NCI-H82 treated with DMSO at 0.1 percent for 48 hours (cell line): ENCODE measurements around the gene HCN2.

Experiments
- DNase-seq: peaks from one replicate; lab custom pipeline; 2025; ENCODE audit not compliant: unreplicated experiment; lab: John Stamatoyannopoulos, UW

HCN2 gene

DNA sequence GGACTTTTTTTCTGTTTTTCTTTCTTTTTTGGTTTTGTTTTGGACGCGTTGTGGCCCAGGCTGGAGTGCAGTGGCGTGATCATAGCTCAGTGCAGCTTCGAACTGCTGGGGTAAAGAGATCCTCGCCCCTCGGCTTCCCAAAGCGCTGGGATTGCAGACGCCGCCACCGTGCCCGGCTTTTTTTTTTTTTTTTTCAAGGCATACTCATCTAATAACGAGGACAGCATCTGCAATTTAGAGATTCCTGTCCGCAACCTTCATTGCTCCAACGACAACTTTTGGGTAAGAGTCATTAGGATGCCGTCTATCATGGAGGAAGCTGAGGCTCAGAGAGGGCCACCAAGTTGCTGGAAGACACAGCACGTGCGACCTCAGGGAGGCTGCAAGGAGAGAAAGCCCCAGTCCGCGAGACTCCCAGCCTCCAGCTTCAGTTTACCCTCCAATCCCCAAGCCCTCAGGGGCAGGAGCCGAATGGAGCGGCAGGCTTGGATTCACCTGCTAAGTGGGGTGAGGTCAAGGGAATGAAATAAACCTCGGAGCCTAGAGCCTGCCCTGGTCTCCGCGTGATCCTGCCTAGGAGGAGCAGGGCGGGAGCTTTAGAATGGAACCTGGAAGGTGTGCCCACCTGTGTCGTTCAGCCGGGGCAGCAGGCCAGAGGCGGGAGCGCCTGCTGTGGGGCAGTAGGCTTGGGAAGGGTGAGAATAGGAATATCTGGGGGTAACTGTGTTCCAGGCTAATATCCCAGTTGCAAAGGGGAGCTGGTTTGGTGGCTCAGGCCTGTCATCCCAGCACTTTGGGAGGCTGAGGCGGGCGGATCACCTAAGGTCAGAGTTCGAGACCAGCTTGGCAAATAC is 44.3 kb downstream of the HCN2 start:
- DNase-seq, result no peak

DNA sequence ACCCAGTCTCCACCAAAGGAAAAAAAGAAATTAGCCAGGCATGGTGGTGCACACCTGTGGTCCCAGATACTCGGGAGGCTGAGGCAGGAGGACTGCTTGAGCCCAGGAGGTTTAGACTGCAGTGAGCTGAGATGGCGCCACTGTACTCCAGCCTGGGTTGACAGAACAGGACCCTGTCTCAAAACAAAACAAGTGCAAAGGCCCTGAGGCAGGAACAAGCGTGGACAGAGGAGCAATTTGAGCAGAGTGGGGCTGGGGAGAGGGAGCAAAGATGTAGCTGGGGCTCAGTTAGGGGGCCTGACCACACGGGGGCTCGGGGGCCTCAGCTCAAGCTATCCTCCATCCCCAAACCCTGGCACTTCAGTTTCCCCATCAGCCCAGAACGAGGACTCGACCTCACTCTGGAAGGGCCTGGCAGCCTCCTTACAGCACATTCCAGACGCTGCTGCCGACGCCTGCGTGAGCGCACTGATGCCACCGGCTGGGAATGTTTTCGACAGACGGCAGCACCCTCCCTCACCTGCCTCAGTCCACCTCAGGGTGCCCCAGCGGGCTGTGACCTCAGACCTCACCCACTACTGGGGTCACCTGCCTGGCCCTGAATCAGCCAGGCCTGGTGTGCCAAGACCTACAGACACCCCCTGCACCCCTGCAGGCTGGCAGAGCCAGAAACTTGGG is 45.4 kb downstream of the HCN2 start:
- no peak for DNase-seq

GRCh38 chr19:638906-639252 is 49.2 kb downstream of the HCN2 start:
- no peak for DNase-seq

DNA sequence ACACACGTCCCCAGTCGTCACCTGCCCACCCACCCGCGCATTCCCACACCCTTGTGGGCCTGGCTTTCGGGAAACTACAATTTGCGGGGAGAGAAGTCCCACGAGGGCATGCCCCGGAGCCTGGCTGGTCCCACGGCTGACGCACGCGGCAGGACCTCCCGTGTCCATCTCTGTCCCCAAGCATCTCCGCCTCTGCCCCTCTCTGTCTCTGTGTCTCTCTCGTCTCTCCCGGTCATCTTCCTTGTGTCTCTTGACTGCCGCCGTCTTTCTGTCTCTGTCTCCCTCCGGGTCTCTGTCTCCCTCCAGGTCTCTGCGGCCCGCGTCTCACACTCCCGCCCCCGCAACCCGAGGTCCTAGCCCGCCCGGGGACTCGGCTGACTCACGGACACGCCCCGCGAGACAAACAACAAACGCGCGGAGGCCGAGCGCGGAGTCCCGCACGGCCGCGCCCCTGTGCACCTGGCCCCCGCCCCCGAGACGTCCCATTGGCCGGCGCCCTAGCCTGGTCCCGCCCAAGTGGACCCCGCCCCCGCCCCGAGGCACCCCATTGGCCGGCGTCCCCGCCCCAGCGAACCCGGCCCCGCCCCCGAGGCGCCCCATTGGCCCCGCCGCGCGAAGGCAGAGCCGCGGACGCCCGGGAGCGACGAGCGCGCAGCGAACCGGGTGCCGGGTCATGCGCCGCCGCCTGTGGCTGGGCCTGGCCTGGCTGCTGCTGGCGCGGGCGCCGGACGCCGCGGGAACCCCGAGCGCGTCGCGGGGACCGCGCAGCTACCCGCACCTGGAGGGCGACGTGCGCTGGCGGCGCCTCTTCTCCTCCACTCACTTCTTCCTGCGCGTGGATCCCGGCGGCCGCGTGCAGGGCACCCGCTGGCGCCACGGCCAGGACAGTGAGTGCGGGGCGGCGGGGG is 49.8 kb downstream of the HCN2 start, which contains the start of gene FGF22:
FGF22 (plus strand) TSS at position 627 of the 908 bp plus-strand sequence; CDS start at position 674, 47 bp downstream.
- peak; percentile 31 for DNase-seq

- DNase-seq, result no peak
Measured at GRCh38 chr19:640161-640558, 50.5 kb downstream of the HCN2 start.

GRCh38 chr19:640606-641189 is 51.0 kb downstream of the HCN2 start:
- no peak for DNase-seq

DNA sequence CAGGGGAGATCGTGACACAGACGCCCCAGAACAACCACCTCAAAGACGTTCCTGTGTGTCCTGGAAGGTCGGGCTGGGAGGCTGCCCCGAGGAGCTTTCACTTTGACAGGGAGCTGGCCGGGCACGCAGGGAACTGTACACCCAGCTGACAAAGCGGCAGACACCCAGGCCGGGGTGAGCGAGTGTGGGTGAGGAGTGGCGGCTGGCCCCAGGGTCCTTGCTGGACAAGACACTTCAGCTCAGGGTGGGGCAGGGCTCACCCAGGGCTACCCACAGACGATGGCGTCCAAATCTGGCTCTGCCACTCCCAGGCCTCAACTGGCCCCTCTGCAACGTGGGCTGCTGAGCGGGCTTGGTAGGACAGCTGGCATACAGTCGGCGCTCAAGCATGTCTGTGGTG is 52.0 kb downstream of the HCN2 start:
- no peak for DNase-seq

GRCh38 chr19:642767-643727 is 53.4 kb downstream of the HCN2 start:
- DNase-seq, result no peak

DNA sequence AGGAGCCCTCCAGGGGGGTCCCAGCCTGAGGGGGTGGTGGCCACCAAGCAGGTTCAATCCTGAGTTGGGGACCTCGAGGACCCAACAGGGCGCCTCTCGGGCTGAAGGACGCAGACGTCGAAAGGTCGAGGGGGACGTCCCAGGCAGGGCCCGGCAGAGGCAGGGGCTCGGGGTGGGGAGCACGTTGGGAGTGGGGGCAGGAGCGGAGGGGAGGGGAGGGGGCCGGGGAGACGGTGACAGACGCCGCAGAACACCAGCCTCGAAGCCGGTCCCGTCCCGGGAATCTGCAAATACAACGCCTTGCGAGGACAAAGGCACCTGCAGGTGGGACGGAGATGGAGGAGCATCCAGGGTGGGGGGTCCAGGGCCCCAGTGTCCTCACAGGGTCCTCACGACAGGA is 54.1 kb downstream of the HCN2 start:
- no peak for DNase-seq

DNA sequence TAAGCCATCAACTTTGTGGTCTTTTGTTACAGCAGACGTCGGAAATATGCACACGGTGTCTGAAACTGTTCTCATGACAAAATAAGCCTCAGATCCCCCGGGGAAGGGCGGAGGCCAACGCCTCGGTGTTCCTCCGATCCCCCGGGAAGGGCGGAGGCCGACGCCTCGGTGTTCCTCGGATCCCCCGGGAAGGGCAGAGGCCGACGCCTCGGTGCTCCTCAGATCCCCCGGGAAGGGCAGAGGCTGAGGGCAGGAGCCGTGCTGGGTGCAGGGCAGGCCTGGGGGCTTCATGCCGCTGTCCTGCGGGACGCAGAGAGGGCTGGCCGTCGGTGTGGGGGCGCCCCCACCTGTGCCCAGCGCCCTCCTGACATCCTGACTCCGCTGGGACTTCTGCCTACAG is 54.7 kb downstream of the HCN2 start:
- no peak for DNase-seq

GRCh38 chr19:644789-645188 is 55.1 kb downstream of the HCN2 start:
- no peak for DNase-seq

DNA sequence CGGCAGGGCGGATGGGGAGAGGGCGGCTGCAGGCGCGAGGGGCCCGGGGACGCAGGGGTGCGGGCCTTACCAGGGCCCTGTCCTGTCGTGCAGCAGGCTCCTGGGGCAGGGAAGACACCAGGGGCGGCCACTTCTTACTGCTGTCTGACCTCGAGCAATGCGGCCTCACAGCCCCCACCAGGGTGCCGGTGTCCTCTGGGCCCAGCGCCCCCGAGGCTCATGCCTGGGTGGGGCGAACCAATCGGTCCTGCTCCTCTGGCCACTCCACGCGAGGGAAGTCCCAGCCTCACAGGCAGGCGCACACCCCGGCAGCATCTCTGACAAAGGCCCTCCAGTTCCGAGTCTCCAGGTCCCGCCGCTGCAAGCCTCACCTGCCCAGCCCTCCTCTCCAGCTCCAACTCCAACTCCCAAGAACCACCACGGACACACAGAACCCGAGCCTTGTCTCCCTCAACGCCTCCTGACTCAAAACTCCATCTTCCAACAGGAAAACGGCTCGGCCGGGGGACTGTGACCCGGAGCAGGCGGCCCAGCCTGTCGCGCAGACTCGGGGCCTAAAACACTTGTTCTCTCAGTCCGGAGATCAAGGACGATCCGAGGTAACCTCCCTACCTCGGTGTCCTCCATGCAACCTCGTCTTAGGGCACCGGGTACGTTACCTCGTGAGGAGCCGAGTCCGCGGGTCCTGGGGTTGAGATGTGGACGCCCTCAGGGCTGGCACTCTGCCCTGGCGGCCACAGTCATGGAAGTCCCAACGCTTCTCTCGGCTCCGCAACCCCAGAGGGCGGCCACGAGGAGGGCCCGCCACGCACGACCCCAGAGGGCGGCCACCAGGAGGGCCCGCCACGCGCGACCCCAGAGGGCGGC is 56.5 kb downstream of the HCN2 start:
- no peak for DNase-seq

DNA sequence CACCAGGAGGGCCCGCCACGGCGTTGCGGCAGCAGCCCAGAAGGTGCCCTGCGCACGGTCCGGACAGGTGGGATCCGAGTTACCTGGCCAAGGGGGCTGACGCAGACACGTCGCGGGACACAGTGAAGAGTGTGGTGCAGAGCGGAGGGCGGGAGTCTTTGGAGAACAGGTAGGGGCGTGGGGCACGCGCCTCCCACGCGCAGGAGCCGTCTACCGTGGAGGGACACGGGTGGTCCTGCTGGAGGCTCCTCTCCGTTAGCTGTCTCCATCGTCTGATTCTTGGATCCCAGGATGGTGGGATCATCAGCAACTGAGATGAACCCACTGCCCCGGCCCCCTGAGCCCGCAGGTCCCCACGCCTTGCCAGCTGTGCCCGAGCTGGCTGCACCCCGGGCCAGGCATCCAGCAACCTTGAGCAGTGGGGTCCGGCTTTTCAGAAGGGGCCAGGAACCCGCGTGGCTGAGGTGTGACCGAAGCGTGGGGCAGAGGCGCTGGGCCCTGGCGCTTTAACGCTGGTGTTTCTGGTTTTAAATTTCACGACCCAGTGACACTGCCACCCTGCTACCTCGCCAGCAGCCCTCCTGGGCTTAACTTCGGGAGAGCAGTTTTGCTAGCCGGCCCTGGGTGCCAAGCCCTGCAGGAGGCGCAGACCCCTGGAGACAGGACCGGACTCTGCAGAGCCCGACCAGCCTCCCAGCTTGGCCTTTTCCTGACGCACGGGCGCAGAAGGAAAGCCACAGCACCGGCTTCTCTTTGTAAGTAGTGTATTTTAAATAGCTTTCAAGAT is 57.3 kb downstream of the HCN2 start:
- DNase-seq, result no peak

DNA sequence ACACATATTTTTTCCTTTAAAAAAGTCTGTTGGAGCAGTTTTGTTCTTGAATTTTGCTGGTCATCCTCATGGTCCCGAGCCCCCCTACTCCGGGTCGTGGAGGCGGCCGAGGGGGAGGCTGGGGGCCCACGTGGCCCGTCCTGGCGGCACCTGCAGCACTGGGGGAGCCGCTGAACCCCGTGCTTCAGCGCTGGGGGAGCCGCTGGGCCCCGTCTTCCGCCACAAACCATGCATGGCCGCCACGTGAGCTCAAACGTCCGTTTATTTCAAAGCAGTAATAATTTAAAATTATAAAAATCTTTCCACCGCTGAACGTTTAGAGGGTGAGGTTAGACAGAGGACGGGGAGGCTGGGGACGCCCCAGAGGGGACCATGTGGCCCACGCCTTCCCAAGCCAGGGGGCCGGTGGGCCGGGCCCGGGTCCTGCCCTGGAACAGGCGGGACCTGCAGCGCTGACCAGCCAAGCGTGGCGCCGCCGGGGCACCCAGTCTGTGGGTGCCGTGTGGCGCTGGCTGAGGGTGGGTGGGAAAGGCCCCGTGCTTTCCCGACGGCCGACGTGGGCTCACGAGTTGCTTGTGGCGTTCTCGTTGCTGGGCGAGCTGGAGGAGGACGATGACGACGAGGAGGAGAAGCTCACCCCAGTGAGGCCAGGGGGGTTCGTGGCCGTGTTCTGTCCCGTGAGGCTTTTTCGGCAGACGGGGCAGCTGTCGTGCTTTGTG is 58.0 kb downstream of the HCN2 start:
- DNase-seq, result no peak

DNA sequence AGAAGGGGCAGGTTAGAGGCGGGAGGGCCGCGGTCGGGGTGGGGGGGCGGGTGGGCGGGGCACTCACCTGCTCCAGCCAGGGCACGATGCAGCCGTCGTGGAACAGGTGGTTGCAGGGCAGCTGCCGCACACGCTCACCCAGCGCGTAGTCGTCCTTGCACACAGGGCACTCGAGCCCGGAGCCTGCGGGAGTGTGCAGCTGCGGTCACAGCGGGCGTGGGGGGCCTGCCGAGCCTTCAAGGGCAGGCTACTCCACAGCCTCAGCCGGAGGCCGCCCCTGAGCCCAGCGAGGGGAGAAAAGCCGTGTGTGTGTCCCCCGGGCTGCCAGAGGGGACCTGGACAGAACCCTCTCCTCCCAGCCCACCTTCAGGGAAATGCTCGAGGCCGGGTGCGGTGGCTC is 58.6 kb downstream of the HCN2 start:
- no peak for DNase-seq

DNA sequence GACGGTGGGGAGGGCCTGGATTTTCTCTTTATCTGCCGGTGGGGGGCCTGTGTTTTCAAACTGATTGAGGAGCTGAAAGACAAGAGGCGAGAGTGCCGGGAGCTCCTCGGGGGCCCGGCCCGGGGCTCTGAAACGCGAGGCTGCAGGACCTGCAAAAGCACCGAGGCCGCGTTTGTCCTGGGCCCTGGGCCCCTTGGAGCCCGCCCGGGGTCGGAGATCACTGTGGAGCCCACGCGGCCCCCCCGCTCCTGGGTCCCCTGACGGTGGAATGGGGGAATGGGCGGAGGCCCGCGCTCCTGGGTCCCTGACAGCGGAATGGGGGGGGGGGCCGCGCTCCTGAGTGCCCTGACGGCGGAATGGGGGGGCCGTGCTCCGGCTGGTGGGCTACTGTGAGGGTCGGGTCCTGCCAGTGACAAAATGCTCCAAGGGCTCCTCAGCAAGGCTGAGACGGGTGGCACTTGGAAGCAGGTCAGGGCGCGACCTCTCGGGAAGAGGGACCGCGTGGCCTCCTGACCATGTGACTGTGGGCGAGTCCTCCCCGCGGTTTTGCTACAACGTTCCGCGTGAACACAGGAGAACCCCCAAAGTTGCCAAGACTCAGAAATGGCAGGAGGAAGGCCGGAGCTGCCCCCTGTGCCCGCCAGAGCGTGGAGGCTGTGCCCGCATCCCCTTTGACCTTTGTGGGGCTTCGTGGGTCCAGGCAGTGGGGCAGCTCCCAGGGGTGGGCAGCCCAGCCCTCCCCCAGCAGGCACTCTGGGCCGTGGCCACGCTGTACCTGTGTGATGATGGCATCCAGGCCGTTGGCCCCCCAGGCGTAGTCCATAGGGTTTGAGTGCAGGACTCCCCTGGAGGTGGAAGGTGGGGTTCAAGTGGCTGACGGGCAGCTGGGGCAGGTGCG is 59.5 kb downstream of the HCN2 start:
- DNase-seq, result no peak

DNA sequence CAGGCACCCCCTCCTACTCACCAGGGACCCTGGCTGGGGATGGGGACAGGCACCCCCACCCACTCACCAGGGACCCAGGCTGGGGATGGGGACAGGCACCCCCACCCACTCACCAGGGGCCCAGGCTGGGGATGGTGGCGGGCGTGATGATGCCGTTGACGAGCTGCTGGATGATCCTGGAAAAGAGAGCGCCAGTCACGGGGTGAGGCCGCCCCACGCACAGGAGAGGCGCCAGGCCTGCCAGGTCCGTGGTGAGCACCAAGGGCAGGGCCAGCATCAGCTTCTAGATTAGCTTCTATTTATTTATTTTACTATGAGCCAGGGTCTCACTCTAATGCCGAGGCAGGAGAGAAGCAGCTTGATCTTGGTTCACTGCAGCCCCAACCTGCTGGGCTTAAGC is 60.4 kb downstream of the HCN2 start:
- DNase-seq, result no peak
